ENCODE measurements around the gene TBL2. TPM values are rescaled to one million over a fixed set of nuclear protein-coding genes. Genes with fewer than 3 reads are reported as not detected.

TBL2 gene
- total RNA-seq, 2 experiments from 2014 or later, result 36.9 to 47.9 TPM

DNA sequence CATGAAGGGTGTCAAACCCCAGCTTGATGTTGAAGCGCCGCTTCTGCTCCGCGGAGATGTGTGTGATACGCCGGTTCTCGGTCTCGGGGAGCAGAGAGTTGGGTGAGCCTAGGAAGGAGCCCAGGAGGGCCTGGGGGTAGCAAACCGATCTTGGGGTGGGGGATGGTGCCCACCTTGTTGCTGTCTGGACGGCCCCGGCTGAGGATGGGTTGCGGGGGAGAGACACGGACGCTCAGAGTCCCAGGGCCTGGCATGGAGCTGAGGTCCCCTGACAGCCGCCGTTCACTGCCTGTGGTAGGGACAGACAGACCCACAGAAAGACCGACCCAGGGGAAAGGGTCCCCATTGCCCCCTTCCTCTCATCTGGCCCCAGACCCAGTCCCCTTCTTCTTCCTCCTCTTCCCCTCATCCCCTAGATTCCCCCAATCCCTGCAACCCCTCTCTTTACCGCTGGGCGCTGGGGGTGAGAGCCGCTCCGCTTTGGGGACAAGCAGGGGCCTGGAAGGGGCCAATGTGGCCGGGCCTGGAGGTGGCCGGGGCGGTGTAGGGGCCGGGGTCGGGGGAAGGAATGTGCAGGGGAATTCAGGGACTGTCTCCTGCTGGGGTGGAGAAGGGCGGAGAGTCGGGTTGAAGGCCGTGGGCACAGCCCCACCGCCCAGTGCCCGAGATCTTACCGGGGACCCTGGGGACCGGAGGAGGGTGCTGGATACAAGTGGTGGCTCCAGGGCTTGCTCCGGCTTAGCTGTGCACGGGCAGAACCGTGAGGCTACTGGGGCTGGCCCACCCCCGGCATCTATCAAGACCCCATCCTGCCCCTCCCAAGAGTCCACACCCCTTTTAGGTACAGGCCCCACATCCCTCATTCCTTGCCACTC lies 18.0 kb upstream of the TBL2 start:
- no peaks in the 10 kb centered on the region for H3K9me2 ChIP-seq (ENCODE audit: insufficient read depth, low read length)
- no peaks in the 10 kb centered on the region for H3K4me1 ChIP-seq (ENCODE audit: insufficient read depth, low read length, poor library complexity, severe bottlenecking)
- DNase-seq (ENCODE audit: low spot score), result no peak
- H3K36me3 ChIP-seq (ENCODE audit: insufficient read depth, low read length), result no peaks in the 10 kb centered on the region
- H4K20me1 ChIP-seq (ENCODE audit: insufficient read depth, low read length), result no peaks in the 10 kb centered on the region
- no TSS peak for BruUV-seq (replicated peaks)
- intact Hi-C loops (cut with micrococcal nuclease; ENCODE audit: unreplicated experiment), result no loop called here
- no peak overlapping the region for H3K4me3 ChIP-seq (ENCODE audit: low read depth, low read length, poor library complexity, severe bottlenecking)
- CTCF ChIA-PET (ENCODE audit: unreplicated experiment), result interaction anchor here (0.5 kb wide), 1 partner anchor 55 kb away, joined by 5 read pairs; no protein-coding TSS in a partner anchor
- H3K27ac ChIP-seq (ENCODE audit: low read depth, low read length, poor library complexity, severe bottlenecking), result no peak overlapping the region
- no peak overlapping the region for H3K4me2 ChIP-seq (ENCODE audit: low read length)
- POLR2A ChIA-PET, result interaction anchor here (0.7 kb wide), 1 partner anchor 146 kb away, joined by 4 read pairs; no protein-coding TSS in a partner anchor
- no peak overlapping the region for H2AFZ ChIP-seq (ENCODE audit: low read length)
- H3K79me2 ChIP-seq (ENCODE audit: insufficient read depth, low read depth, low read length), result no peaks in the 10 kb centered on the region
- H3K9me3 ChIP-seq (ENCODE audit: low read length), result no peaks in the 10 kb centered on the region
- TF ChIP-seq EZH2phosphoT487 (IDR thresholded peaks at IDR 0.05; ENCODE audit: borderline replicate concordance, low read depth, low read length), result no peak
- TF ChIP-seq, protein P1, sequence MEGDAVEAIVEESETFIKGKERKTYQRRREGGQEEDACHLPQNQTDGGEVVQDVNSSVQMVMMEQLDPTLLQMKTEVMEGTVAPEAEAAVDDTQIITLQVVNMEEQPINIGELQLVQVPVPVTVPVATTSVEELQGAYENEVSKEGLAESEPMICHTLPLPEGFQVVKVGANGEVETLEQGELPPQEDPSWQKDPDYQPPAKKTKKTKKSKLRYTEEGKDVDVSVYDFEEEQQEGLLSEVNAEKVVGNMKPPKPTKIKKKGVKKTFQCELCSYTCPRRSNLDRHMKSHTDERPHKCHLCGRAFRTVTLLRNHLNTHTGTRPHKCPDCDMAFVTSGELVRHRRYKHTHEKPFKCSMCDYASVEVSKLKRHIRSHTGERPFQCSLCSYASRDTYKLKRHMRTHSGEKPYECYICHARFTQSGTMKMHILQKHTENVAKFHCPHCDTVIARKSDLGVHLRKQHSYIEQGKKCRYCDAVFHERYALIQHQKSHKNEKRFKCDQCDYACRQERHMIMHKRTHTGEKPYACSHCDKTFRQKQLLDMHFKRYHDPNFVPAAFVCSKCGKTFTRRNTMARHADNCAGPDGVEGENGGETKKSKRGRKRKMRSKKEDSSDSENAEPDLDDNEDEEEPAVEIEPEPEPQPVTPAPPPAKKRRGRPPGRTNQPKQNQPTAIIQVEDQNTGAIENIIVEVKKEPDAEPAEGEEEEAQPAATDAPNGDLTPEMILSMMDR (conservative IDR thresholded peaks at IDR 0.05; ENCODE audit: low read length), result no peak

DNA sequence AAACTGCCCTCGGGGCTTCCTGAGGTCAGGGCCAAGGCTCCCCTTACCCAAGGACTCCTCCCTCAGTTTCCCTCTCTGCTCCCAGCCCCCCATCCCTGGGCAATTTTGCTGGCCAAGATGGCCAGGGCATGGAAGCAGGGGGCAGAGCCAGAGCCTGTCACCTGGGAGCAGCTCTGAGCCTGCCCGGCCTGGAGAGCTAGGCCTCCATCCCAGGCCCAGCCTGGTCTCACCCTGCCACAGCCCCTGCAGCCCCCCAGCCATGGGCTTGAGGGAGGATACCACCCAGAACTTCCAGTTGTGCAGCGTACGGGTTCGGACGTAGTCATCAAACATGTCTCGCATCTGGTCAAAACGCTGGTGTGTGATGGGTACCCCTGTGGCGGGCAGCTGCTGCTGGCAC lies 17.0 kb upstream of the TBL2 start:
- no peaks in the 10 kb centered on the region for H3K36me3 ChIP-seq (ENCODE audit: insufficient read depth, low read length)
- TF ChIP-seq, protein P1 (conservative IDR thresholded peaks at IDR 0.05; ENCODE audit: low read length), result no peak
- TF ChIP-seq EZH2phosphoT487 (IDR thresholded peaks at IDR 0.05; ENCODE audit: borderline replicate concordance, low read depth, low read length), result no peak
- intact Hi-C loops (cut with micrococcal nuclease; ENCODE audit: unreplicated experiment), result no loop called here

More for the DNA sequence above, 17.0 kb upstream of the TBL2 start:
- BruUV-seq (replicated peaks), result no TSS peak
- Histone ChIP-seq H4K20me1 (ENCODE audit: insufficient read depth, low read length) (no peaks in the 10 kb centered on the region), H3K4me1 (ENCODE audit: insufficient read depth, low read length, poor library complexity, severe bottlenecking) (no peaks in the 10 kb centered on the region), H2AFZ (ENCODE audit: low read length) (no peak overlapping the region), H3K4me2 (ENCODE audit: low read length) (no peak overlapping the region), H3K27ac (ENCODE audit: low read depth, low read length, poor library complexity, severe bottlenecking) (no peak overlapping the region), H3K9me3 (ENCODE audit: low read length) (no peaks in the 10 kb centered on the region), H3K4me3 (ENCODE audit: low read depth, low read length, poor library complexity, severe bottlenecking) (no peak overlapping the region), H3K9me2 (ENCODE audit: insufficient read depth, low read length) (no peaks in the 10 kb centered on the region), H3K79me2 (ENCODE audit: insufficient read depth, low read depth, low read length) (no peaks in the 10 kb centered on the region)
- POLR2A ChIA-PET, result no interaction called here
- CTCF ChIA-PET (ENCODE audit: unreplicated experiment), result no interaction called here
- DNase-seq (ENCODE audit: low spot score), result no peak

Measured in OCI-LY7 (cell line).